ENCODE data around the gene SDK2.

DNA sequence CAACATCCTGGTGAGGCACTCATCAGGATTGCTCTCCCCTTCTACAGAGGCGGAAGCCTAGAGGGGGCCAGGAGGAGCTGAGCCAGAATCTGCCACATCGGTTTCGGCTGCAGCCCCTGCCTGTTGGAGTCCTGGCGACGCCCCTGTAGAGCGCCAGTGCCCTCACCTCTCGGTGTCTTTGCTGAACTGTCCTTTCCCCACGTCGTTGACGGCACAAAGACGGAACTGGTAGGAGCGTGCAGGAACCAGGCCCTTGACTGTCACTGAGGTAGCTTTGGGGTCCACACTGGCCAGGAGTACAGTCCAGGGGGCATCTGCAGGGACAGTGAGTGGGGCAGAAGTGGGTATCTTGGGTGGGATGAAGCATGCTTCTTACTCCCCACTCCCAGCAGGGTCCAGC is 222.1 kb downstream of the SDK2 start:
- TF ChIP-seq NPAS2 (CRISPR knock-in tag; IDR thresholded peaks at IDR 0.05; ENCODE audit: borderline replicate concordance) (no peak), ZNF302 (CRISPR knock-in tag; IDR thresholded peaks at IDR 0.05) (no peak), SMC3 (IDR thresholded peaks at IDR 0.05) (no peak), FOSB (CRISPR knock-in tag; IDR thresholded peaks at IDR 0.05) (no peak), BHLHE40 (IDR thresholded peaks at IDR 0.05; ENCODE audit: low read depth, low read length) (no peak), POLR2A (IDR thresholded peaks at IDR 0.05; ENCODE audit: low read length) (no peak), EP300 (IDR thresholded peaks at IDR 0.05) (no peak), ZSCAN20 (CRISPR knock-in tag; IDR thresholded peaks at IDR 0.05) (no peak), ZFP36 (IDR thresholded peaks at IDR 0.05; ENCODE audit: borderline replicate concordance, partially characterized antibody) (no peak)
- TF ChIP-seq, protein P1, sequence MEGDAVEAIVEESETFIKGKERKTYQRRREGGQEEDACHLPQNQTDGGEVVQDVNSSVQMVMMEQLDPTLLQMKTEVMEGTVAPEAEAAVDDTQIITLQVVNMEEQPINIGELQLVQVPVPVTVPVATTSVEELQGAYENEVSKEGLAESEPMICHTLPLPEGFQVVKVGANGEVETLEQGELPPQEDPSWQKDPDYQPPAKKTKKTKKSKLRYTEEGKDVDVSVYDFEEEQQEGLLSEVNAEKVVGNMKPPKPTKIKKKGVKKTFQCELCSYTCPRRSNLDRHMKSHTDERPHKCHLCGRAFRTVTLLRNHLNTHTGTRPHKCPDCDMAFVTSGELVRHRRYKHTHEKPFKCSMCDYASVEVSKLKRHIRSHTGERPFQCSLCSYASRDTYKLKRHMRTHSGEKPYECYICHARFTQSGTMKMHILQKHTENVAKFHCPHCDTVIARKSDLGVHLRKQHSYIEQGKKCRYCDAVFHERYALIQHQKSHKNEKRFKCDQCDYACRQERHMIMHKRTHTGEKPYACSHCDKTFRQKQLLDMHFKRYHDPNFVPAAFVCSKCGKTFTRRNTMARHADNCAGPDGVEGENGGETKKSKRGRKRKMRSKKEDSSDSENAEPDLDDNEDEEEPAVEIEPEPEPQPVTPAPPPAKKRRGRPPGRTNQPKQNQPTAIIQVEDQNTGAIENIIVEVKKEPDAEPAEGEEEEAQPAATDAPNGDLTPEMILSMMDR (IDR thresholded peaks at IDR 0.05), result no peak
- TF ChIP-seq, protein P2, sequence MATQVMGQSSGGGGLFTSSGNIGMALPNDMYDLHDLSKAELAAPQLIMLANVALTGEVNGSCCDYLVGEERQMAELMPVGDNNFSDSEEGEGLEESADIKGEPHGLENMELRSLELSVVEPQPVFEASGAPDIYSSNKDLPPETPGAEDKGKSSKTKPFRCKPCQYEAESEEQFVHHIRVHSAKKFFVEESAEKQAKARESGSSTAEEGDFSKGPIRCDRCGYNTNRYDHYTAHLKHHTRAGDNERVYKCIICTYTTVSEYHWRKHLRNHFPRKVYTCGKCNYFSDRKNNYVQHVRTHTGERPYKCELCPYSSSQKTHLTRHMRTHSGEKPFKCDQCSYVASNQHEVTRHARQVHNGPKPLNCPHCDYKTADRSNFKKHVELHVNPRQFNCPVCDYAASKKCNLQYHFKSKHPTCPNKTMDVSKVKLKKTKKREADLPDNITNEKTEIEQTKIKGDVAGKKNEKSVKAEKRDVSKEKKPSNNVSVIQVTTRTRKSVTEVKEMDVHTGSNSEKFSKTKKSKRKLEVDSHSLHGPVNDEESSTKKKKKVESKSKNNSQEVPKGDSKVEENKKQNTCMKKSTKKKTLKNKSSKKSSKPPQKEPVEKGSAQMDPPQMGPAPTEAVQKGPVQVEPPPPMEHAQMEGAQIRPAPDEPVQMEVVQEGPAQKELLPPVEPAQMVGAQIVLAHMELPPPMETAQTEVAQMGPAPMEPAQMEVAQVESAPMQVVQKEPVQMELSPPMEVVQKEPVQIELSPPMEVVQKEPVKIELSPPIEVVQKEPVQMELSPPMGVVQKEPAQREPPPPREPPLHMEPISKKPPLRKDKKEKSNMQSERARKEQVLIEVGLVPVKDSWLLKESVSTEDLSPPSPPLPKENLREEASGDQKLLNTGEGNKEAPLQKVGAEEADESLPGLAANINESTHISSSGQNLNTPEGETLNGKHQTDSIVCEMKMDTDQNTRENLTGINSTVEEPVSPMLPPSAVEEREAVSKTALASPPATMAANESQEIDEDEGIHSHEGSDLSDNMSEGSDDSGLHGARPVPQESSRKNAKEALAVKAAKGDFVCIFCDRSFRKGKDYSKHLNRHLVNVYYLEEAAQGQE (IDR thresholded peaks at IDR 0.05), result no peak

Data from A549 (cell line).